Liver (tissue), 9 donors: ENCODE measurements around the gene NHS. TPM values are rescaled to one million over a fixed set of nuclear protein-coding genes. Genes with fewer than 3 reads are reported as not detected.

Experiments
- DNase-seq: peaks from one replicate; pipeline ENCODE4 v3.0.0-alpha.2; 2017; ENCODE audit warnings: low spot score
- H3K27ac ChIP-seq, 2 donors: one replicate each; pipeline ENCODE4 v1.7.0; 2013; ENCODE audit warnings: inconsistent platforms in 2 of 2, low read length in 2 of 2, control low read depth in 1 of 2, low read depth in 1 of 2, mild to moderate bottlenecking in 1 of 2
- H3K27me3 ChIP-seq, 4 donors: one replicate each; pipeline versions ENCODE4 v1.6.1 to v1.7.0; 2013; ENCODE audit warnings: low read length in 3 of 4, inconsistent platforms in 1 of 4, mild to moderate bottlenecking in 1 of 4, moderate library complexity in 1 of 4; ENCODE audit not compliant: control insufficient read depth in 4 of 4, insufficient read depth in 4 of 4
- H3K36me3 ChIP-seq, 4 donors: one replicate each; pipeline versions ENCODE4 v1.6.1 to v1.7.0; 2013; ENCODE audit warnings: low read length in 3 of 4, mild to moderate bottlenecking in 3 of 4, low read depth in 1 of 4, moderate library complexity in 1 of 4; ENCODE audit not compliant: control insufficient read depth in 4 of 4, insufficient read depth in 3 of 4
- H3K4me1 ChIP-seq, 4 donors: one replicate each; pipeline versions ENCODE4 v1.6.1 to v1.7.0; 2013; ENCODE audit warnings: low read length in 3 of 4, mild to moderate bottlenecking in 3 of 4, moderate library complexity in 1 of 4; ENCODE audit not compliant: control insufficient read depth in 4 of 4, insufficient read depth in 4 of 4
- H3K4me3 ChIP-seq, 3 donors: one replicate each; pipeline versions ENCODE4 v1.6.1 to v1.7.0; 2013; ENCODE audit warnings: low read length in 3 of 3, control low read depth in 1 of 3, low read depth in 1 of 3, mild to moderate bottlenecking in 1 of 3
- H3K9ac ChIP-seq, 2 donors: one replicate each; pipeline ENCODE4 v1.7.0; 2013; ENCODE audit warnings: low read length in 2 of 2, mild to moderate bottlenecking in 2 of 2, moderate library complexity in 2 of 2, control low read depth in 1 of 2, low read depth in 1 of 2
- H3K9me3 ChIP-seq, 4 donors: one replicate each; pipeline versions ENCODE4 v1.6.1 to v1.7.0; 2013; ENCODE audit warnings: low read length in 3 of 4; ENCODE audit not compliant: control insufficient read depth in 4 of 4
- ATF3 ChIP-seq: IDR thresholded peaks from 2 replicates; pipeline ENCODE4 v1.6.1; 2016; ENCODE audit warnings: antibody characterized with exemption
- CTCF ChIP-seq: fragments of 150-350 bp; IDR thresholded peaks from 2 replicates; pipeline ENCODE4 v1.5.1; 2017; ENCODE audit warnings: improper control_type of control experiment, low read depth, low read length; ENCODE audit not compliant: missing input control
- EGR1 ChIP-seq, 2 donors: IDR thresholded peaks; 2 replicates each; pipeline ENCODE4 v1.6.1; 2016 to 2018; ENCODE audit warnings: antibody characterized with exemption in 2 of 2, low read depth in 2 of 2
- FOXA1 ChIP-seq: IDR thresholded peaks from 2 replicates; pipeline ENCODE4 v1.6.1; 2016; ENCODE audit warnings: antibody characterized with exemption
- HNF4A ChIP-seq, 2 donors: conservative IDR thresholded peaks; 2 replicates each; pipeline ENCODE4 v1.6.1; 2016; ENCODE audit warnings: antibody characterized with exemption in 2 of 2, mild to moderate bottlenecking in 2 of 2
- HNF4G ChIP-seq: IDR thresholded peaks from 2 replicates; pipeline ENCODE4 v1.6.1; 2016; ENCODE audit warnings: antibody characterized with exemption
- JUND ChIP-seq, 2 donors: IDR thresholded peaks; 2 replicates each; pipeline ENCODE4 v1.6.1; 2016; ENCODE audit warnings: antibody characterized with exemption in 2 of 2
- MAX ChIP-seq: IDR thresholded peaks from 2 replicates; pipeline ENCODE4 v1.6.1; 2016; ENCODE audit warnings: antibody characterized with exemption
- NR2F2 ChIP-seq: IDR thresholded peaks from 2 replicates; pipeline ENCODE4 v1.6.1; 2016; ENCODE audit warnings: antibody characterized with exemption
- REST ChIP-seq: IDR thresholded peaks from 2 replicates; pipeline ENCODE4 v1.6.1; 2016; ENCODE audit warnings: antibody characterized with exemption, mild to moderate bottlenecking
- RXRA ChIP-seq, 2 donors: IDR thresholded peaks; 2 replicates each; pipeline ENCODE4 v1.6.1; 2017 to 2018; ENCODE audit warnings: antibody characterized with exemption in 2 of 2, mild to moderate bottlenecking in 1 of 2
- SP1 ChIP-seq: IDR thresholded peaks from 2 replicates; pipeline ENCODE4 v1.6.1; 2018; ENCODE audit warnings: antibody characterized with exemption, mild to moderate bottlenecking
- TAF1 ChIP-seq: conservative IDR thresholded peaks from 2 replicates; pipeline ENCODE4 v1.6.1; 2016; ENCODE audit warnings: antibody characterized with exemption, mild to moderate bottlenecking
- YY1 ChIP-seq: IDR thresholded peaks from 2 replicates; pipeline ENCODE4 v1.6.1; 2016; ENCODE audit warnings: antibody characterized with exemption, mild to moderate bottlenecking
- ZBTB33 ChIP-seq: IDR thresholded peaks from 2 replicates; pipeline ENCODE4 v1.6.1; 2016; ENCODE audit warnings: antibody characterized with exemption
- whole genome bisulfite sequencing: extraction: QIAGEN DNeasy Blood & Tissue Kit; methylation state at CpG from one replicate; pipeline ENCODE4 v1.1.7; 2013; 5-methylcytosine and 5-hydroxymethylcytosine counted together
- polyA plus RNA-seq, 2 donors: library from polyadenylated mRNA; stranded (reverse) in 1 of 2; unstranded in 1 of 2; fragments of 200-250 nt in 1 of 2; fragments of >200 nt in 1 of 2; fragmentation: Nextera tagmentation in 1 of 2; extraction: Ambion mirVana in 1 of 2; gene quantifications; one replicate each; pipeline versions ENCODE4 v1.2.1 to v1.2.3, GENCODE V29; 2013 to 2015
- total RNA-seq, 2 donors: library from RNA; depleted of rRNA; stranded (reverse); fragments of >200 nt; gene quantifications; one replicate each; pipeline ENCODE4 v1.2.3, GENCODE V29; 2014
- donor health status: healthy.
- donor health status: healthy.
- donor health status: healthy.
- donor health status: healthy.
- donor health status: healthy.

NHS gene
- total and polyA plus RNA-seq, 4 donors: 0.03 to 0.17 (median 0.10) TPM

GRCh38 chrX:17373337-17373736 lies 1.7 kb upstream of the NHS start (continued):
- TF ChIP-seq RXRA (IDR thresholded peaks at IDR 0.05) (no peak), HNF4G (no peak), HNF4A (conservative IDR thresholded peaks at IDR 0.05) (no peak)

GRCh38 chrX:17375367-17375636 lies 302 bp downstream of the NHS start:
- Histone ChIP-seq H3K9me3 (no peaks in the 10 kb centered on the region), H3K4me1 (peaks cover 0 to 16% (median 10%) of the 10 kb centered on the region in 4 donors), H3K9ac (no peak overlapping the region), H3K36me3 (no peaks in the 10 kb centered on the region), H3K27ac (peak overlapping the region in 1 of 2 donors; percentile 7), H3K27me3 (peaks cover 0 to 10% (median 0%) of the 10 kb centered on the region in 4 donors), H3K4me3 (peak overlapping the region in 2 of 3 donors; percentile 23 to 39)
- no peak for TF ChIP-seq MAX
- no peak for TF ChIP-seq EGR1 (IDR thresholded peaks at IDR 0.05; ENCODE audit: low read depth in 2 of 2)
- TF ChIP-seq ZBTB33: no peak
- TF ChIP-seq YY1: no peak
- no peak for TF ChIP-seq HNF4G
- no peak for TF ChIP-seq NR2F2
- no peak for TF ChIP-seq FOXA1
- TF ChIP-seq ATF3: no peak
- TF ChIP-seq JUND (IDR thresholded peaks at IDR 0.05): no peak
- no peak for TF ChIP-seq CTCF
- DNase-seq: no peak
- 3% methylated on average over 18 of the region's 18 CpGs for WGBS

GRCh38 chrX:17375637-17376430 lies 834 bp downstream of the NHS start:
- no peak for DNase-seq
- WGBS: 2% methylated on average over 103 of the region's 103 CpGs
- Histone ChIP-seq H3K4me3 (peak overlapping the region in 2 of 3 donors; percentile 23 to 39), H3K4me1 (peaks cover 0 to 16% (median 10%) of the 10 kb centered on the region in 4 donors), H3K27ac (peak overlapping the region in 1 of 2 donors; percentile 7), H3K27me3 (peaks cover 0 to 10% (median 0%) of the 10 kb centered on the region in 4 donors), H3K36me3 (no peaks in the 10 kb centered on the region), H3K9ac (no peak overlapping the region), H3K9me3 (peaks cover 0 to 3% (median 0%) of the 10 kb centered on the region in 4 donors)
- TF ChIP-seq ATF3 (no peak), CTCF (no peak), NR2F2 (no peak), MAX (no peak), SP1 (no peak), ZBTB33 (no peak), FOXA1 (no peak), YY1 (no peak), REST (no peak), RXRA (IDR thresholded peaks at IDR 0.05) (no peak), TAF1 (no peak)
